Lower leg skin (tissue), 3 donors: ENCODE measurements around the gene MCM5.

ENCODE experiments used
- POLR2A ChIP-seq, 2 donors: fragments of 450-650 bp; IDR thresholded peaks; one replicate each; pipeline ENCODE4 v1.6.1; 2016 to 2017; ENCODE audit warnings: antibody characterized with exemption in 2 of 2, mild to moderate bottlenecking in 1 of 2, moderate library complexity in 1 of 2
- TF ChIP-seq, protein P1 (sequence below), 3 donors: fragments of 450-650 bp; IDR thresholded peaks; one replicate each; pipeline ENCODE4 v1.5.1; 2016; ENCODE audit warnings: antibody characterized with exemption in 3 of 3, mild to moderate bottlenecking in 3 of 3, moderate library complexity in 2 of 3

DNA sequence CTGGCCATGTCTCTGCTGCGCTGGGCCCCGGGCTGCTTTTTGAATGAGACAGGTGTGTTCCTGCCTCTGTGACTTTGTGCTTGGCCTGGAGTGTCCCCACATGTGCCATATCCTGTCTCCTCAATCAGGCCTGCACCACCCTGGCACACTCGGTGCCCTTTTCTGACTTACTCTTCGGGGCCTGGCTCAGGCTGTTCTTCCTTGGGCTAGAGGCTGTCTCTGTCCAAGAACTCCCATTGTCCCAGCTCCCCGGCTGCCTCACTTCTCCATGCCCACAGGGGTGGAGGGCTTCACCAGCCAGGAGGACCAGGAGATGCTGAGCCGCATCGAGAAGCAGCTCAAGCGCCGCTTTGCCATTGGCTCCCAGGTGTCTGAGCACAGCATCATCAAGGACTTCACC lies 23.0 kb downstream of the MCM5 start:
- TF ChIP-seq, protein P1, sequence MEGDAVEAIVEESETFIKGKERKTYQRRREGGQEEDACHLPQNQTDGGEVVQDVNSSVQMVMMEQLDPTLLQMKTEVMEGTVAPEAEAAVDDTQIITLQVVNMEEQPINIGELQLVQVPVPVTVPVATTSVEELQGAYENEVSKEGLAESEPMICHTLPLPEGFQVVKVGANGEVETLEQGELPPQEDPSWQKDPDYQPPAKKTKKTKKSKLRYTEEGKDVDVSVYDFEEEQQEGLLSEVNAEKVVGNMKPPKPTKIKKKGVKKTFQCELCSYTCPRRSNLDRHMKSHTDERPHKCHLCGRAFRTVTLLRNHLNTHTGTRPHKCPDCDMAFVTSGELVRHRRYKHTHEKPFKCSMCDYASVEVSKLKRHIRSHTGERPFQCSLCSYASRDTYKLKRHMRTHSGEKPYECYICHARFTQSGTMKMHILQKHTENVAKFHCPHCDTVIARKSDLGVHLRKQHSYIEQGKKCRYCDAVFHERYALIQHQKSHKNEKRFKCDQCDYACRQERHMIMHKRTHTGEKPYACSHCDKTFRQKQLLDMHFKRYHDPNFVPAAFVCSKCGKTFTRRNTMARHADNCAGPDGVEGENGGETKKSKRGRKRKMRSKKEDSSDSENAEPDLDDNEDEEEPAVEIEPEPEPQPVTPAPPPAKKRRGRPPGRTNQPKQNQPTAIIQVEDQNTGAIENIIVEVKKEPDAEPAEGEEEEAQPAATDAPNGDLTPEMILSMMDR (IDR thresholded peaks at IDR 0.05), result no peak
- TF ChIP-seq POLR2A (IDR thresholded peaks at IDR 0.05), result no peak
